Testis (tissue), 2 donors: ENCODE data around the gene NUP214.

Experiments used
- CTCF ChIP-seq, 3 experiments: fragments of 450-650 bp in 2 of 3; fragments of 200-600 bp in 1 of 3; sonication (generic) in 1 of 3; IDR thresholded peaks; one replicate each; pipeline ENCODE4 v1.5.1; 2016 to 2019; ENCODE audit warnings: antibody characterized with exemption in 3 of 3, mild to moderate bottlenecking in 2 of 3, moderate library complexity in 1 of 3
- POLR2A ChIP-seq: fragments of 450-650 bp; IDR thresholded peaks from one replicate; pipeline ENCODE4 v1.6.1; 2017; ENCODE audit warnings: antibody characterized with exemption, mild to moderate bottlenecking, moderate library complexity

GRCh38 chr9:131153595-131153994 is 28.2 kb downstream of the NUP214 start:
- TF ChIP-seq CTCF (IDR thresholded peaks at IDR 0.05) (no peak), POLR2A (no peak)
